Measurements from ENCODE around the gene ATF6. TPM values are rescaled to one million over a fixed set of nuclear protein-coding genes. Genes with fewer than 3 reads are reported as not detected.

ATF6 gene
- total and polyA plus RNA-seq, 2 of the 8 experiments (the other 6 are each of a cell fraction or from before 2014, with no cell fraction given): 4.6 to 10.0 TPM

- TF ChIP-seq SP2 (IDR thresholded peaks at IDR 0.05; ENCODE audit: low read length) (no peak), PHF8 (conservative IDR thresholded peaks at IDR 0.05; ENCODE audit: low read depth, low read length) (no peak), ATF2 (IDR thresholded peaks at IDR 0.05; ENCODE audit: low read length) (no peak), USF2 (IDR thresholded peaks at IDR 0.05; ENCODE audit: low read length) (no peak), CREB1 (IDR thresholded peaks at IDR 0.05) (no peak), CHD1 (IDR thresholded peaks at IDR 0.05; ENCODE audit: low read depth, low read length) (no peak), JUND (IDR thresholded peaks at IDR 0.05; ENCODE audit: low read length) (no peak)
Observed at GRCh38 chr1:161945306-161946060, 179.4 kb downstream of the ATF6 start (continued).

Data from H1 (cell line).